ENCODE data around the gene MBIP.

DNA sequence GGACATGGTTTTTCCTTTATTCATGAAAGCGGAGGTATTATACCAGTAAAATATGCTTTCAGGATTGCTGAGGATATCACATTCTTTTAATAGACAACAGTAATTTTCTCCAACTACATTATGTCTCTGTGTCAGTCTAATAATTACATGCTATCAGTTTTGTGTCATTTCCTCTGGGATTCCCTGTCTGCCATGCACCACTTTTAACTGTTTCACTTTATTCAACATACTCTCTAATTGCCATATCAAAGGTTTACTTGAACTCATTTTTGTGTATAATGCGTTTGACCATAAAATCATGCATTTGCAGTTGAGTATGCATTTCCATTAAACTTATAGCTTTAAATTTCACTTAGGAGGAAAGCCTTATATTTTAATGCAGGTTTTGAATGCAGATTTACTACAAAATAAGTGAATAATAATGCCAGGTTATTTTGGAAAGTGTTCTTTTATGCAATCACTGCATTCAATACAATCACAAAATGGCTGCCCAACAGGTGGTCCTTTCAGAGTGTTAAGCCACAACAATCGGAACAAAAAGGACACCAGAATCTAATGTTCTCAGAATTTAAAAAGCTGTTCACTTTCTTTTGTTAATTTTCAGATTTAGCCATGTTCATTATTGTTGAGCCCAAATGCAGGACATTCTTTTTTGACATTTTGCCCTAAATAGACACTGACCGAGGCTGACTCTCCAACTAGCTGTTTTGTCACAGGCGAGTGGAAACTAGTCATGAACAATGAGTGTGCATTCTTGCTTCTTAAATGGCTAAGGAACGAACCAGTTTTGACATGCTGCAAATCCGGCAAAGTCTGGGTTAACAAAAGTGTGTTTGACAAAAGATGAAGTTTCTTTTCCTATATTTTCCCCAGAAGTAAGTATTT lies 40.9 kb downstream of the MBIP start:
- TF ChIP-seq, protein P1, sequence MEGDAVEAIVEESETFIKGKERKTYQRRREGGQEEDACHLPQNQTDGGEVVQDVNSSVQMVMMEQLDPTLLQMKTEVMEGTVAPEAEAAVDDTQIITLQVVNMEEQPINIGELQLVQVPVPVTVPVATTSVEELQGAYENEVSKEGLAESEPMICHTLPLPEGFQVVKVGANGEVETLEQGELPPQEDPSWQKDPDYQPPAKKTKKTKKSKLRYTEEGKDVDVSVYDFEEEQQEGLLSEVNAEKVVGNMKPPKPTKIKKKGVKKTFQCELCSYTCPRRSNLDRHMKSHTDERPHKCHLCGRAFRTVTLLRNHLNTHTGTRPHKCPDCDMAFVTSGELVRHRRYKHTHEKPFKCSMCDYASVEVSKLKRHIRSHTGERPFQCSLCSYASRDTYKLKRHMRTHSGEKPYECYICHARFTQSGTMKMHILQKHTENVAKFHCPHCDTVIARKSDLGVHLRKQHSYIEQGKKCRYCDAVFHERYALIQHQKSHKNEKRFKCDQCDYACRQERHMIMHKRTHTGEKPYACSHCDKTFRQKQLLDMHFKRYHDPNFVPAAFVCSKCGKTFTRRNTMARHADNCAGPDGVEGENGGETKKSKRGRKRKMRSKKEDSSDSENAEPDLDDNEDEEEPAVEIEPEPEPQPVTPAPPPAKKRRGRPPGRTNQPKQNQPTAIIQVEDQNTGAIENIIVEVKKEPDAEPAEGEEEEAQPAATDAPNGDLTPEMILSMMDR (IDR thresholded peaks at IDR 0.05; ENCODE audit: borderline replicate concordance, extremely low read depth, low read length, poor library complexity, severe bottlenecking) = no peak
- no peak for TF ChIP-seq EZH2 (IDR thresholded peaks at IDR 0.05; ENCODE audit: borderline replicate concordance, low read depth, low read length, severe bottlenecking)

Measured in DND-41 (cell line).